GM18517 (cell line): ENCODE measurements around the gene CC2D2B.

Experiments used
- ATAC-seq: cut with Tn5 transposase; IDR thresholded peaks from one replicate; pipeline ENCODE4 v1.9.1; 2021; ENCODE audit warnings: mild to moderate bottlenecking, moderate library complexity; ENCODE audit not compliant: unreplicated experiment

CC2D2B gene

GRCh38 chr10:96073722-96074121 is 165.9 kb downstream of the CC2D2B start:
- ATAC-seq, result no peak

- no peak for ATAC-seq
Observed at GRCh38 chr10:96074776-96075175, 167.0 kb downstream of the CC2D2B start.

GRCh38 chr10:96075977-96076376 is 168.2 kb downstream of the CC2D2B start:
- no peak for ATAC-seq

- no peak for ATAC-seq
Observed at GRCh38 chr10:96077156-96077555, 169.4 kb downstream of the CC2D2B start.

DNA sequence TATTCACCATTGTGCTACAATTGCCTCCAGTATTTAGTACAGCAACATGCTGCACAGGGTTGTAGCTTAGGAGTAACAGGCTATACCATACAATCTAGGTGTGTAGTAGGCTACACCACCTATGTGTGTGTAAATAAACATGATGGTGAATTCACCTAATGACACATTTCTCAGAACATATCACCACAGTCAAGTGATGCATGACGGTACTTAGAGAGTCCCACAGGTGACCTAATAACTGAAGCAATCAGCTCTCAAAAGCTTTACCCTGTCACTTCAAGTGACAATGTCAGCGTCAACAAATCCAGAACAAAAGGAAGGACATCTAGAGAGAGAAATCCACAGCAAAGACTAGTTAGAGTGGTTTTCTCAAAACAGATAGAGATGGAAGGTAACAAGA is 174.4 kb downstream of the CC2D2B start:
- ATAC-seq, result no peak
